NCI-H2227 (cell line): ENCODE data around the gene OAF.
"Not testable (repeated sequence)": the region's sequence is repeated elsewhere in the genome, so short reads cannot be mapped to it uniquely, and the experiment has no call there.

ENCODE experiments used
- DNase-seq: peaks from one replicate; lab custom pipeline; 2025; ENCODE audit not compliant: unreplicated experiment; lab: John Stamatoyannopoulos, UW

OAF gene

GRCh38 chr11:120239713-120240640 is 29.1 kb downstream of the OAF start, which contains the start of gene POU2F3:
Gene POU2F3, plus strand, starts transcription at chr11:120240140. Its CDS starts 204 bp downstream, at chr11:120240344.
- peak; percentile 8 for DNase-seq

- DNase-seq, result no peak
Observed at GRCh38 chr11:120240866-120241265, 30.0 kb downstream of the OAF start.

DNA sequence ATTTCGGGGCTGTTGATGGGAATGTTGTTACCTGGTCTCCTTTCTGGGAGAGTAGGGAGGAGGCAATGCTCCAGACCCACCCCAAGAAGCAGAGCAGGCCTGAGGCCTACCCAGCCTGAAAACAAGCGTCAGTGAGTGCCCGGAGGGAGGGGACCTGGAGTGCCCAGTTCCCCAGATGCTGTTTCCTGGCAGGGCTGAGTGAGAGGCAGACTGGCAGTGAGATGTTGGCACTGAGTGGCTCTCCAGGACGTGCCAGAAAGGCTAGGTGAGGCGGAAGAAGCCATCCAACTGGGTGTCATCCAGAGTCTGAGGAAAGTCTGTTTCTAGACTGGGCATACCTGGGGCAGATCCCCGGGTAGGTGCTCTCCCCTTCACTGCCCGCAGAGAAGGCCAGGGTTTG is 30.4 kb downstream of the OAF start:
- no peak for DNase-seq

DNA sequence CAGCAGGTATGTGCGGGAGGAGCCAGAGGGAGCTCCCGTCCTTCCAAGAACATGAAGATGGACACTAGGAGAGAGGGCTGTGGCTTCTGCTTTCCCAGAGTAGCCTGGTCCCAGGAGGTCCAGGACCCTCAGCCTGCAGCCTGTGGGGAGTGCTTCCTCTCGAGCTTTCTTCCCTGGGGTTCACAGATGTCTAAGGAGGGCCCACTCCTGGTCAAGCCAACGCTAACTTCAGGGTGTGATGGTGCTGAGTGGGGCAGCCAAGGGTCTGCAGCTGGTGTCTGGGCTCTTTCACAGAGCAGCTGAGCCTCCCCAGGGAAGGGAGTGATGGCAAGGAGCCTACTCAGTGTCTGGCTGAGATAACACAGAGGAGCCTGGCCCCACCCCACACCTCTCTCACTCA is 32.4 kb downstream of the OAF start:
- no peak for DNase-seq

DNA sequence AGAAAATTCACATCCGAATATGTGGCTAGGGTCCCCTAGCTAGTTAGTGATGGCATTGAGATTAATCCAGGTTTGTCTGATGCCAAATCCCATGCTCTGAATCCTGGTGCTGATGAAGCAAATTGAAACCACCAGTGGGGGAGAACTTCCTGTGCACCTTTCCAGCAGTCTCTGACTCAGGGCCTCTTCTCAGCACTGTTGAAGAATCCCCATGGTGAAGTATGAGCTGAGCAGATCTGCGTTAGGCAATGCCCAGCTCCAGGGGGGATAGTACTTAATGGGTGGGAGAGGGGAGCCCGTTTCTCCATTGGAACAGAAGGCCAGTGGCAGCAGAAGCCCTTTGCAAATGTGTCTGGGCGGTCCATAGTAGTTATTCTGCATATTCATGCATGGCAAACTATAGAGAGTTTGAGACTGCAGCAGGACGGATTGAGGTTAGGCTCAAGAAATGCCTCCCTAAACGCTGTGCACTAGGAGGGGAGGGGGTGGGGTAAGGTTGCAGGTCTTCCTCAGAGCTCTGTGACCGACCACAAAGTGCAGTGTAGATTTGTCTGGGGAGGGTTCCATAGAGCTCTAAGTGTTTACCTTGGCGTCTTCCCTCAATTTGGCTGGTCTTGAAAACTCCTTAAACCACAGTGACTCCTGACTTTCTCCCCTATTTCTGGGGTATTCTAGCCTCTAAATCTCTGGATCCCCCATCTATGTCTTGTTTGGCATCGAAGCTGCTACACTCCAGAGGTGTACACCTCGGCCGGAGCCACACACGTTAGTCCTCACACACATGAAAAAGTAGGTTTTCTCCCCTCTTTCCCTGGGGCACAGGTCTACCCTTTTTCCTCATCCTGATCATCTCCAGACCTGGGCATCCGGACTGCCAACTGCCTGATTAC is 33.9 kb downstream of the OAF start:
- DNase-seq, result no peak

DNA sequence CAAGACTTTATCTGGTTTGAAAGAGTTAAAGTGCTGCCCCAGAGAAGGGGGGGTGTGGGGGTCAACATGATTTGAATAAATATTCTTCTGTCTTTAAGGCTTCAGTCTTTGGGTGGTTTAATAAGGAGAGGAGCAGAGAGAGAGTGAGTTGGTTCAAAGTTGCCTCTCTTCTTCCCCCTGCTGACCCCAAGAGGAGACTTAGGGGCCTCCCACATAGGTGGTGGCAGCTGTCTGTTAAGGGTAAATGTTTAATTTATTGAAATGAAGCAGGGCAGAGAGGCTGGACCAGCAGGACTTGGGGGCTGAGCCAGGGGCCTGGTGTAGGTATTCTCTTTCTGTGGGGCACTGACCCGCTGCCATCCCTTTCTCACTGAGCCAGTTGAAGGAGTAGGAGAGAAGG is 34.6 kb downstream of the OAF start:
- no peak for DNase-seq

DNA sequence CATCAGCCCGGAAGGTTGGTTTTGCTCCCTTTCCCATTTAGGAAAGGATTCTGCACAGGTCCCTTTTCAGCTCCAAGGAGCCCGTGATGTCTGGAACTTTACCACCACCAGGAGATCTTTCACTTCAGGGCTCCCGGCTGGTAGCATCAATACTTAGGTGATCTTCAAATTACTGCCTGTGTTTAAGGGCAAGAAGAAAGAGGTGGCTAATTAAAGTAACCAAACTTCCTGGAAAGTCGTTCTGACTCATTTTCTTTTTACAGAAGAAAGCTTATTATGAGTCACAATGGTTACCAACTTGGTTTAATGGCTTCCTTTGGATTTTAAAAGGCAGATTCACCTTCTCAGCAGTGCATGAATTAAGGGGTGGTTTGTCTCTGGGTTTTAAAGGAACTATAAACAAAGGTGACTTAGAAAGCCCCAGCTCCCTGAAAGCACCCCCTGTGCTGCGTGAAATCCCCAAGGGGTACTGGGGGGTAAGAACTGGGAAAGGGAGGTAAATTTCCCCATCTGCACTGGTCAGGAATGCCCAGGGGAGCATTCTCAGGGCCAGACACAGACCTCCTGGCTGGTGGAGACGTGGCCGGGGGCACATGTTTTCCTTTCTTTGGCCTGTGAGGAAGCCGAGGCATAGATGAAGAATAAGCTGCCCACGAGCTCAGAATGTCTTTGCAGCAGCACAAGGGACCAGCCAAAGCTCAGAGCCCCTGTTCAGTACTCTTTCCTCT is 37.9 kb downstream of the OAF start:
- no peak for DNase-seq

DNA sequence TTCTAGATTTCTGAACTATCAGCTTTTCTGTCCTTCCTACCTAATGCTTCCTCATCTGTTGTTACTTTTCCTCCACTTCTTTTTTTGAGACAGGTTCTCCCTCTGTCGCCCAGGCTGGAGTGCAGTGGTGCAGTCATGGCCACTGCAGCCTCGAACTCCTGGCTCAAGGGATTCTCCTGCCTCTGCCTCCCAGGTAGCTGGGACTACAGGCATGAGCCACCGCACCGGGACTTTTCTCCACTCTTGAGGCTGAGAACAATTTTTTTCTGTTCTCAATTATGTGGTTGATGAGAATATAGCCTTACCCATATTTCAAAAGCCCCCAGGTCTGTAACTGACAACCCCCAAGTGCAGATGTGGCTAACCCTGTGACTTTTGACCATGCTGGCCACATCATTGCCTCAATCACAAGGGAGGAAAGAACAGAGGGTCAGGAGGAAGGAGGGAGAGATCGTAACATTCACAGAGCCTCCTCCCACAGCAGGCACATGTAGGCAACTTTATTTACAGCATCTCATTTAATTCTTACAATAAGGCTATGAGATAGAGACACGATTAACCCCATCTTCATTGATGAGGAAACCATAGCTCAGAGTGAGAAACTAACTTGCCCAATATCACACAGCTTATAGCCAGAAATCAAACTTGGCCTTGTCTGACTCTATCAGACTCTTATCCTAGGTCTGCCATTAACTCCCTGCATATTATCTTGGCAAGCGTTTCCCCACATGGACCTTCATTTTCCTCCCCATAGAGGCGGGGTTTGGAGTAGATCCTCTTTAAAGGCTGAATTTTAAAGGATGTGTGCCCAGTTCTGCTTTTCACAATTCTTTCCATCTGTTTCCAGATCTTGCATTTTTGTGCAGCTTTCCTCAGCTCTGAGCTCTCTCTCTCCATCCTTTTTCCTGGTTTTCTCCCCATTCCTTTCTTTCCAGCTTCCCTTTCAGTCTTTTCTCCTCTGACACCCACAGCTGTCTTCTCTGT is 38.7 kb downstream of the OAF start:
- DNase-seq, result no peak

GRCh38 chr11:120253377-120253776 is 42.5 kb downstream of the OAF start:
- DNase-seq, result not testable (repeated sequence)

GRCh38 chr11:120254788-120255518 is 44.1 kb downstream of the OAF start:
- peak; percentile 29 for DNase-seq

DNA sequence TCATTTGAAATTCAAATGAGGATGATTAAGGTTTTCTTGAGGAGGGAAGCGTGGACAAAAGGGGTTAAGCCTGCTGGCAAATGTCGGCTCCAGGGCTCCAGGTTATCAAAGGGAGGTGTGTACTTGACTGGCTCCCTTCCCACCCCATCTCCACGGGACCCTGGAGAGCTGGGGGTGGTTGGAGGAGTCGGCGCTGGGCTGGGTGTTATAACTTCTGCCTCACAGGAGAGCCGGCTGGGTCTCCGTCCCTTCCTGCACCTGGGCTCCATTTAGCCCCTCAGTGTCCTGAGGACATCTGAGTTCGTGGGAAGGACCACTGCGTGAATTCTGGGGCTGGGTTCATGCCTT is 44.7 kb downstream of the OAF start:
- DNase-seq, result no peak

- DNase-seq, result no peak
Observed at GRCh38 chr11:120256178-120256577, 45.3 kb downstream of the OAF start.

DNA sequence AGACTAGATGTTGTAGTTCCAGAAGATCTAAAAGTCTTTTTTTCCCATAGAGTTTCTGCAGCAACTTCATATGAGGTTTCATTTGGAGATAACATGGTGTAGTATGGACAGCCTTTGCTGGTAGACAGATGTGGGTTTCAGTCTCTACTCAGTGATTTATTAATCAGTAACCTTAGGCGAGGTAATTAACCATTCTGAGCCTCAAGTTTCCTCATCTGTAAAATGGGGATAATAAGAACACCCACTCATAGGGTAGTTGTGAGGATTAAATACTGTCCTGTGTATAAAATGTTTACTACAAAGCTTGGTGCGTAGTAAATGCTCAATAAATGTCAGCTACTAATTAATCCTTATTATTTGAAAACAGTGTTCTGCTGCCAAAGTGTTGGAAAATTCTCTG is 45.9 kb downstream of the OAF start:
- DNase-seq, result no peak

DNA sequence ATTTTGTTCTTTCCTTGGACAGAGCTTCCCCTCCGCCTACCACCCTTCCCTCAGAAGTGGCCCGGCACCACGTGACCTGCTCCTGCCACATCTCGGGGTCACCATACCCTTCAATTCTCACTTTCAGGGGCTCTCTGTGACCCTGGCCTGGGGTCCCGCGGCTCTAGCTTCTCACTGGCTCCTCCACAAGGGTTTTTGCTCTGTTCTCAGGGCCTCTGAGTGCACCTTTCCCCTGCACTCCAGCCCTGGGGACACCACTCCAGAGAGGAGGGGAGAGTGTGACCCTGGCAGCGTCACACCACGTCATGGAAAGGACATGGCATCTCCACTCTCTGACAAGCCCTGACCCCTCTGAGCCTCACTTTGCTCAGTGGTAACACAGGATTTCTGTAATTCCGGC is 46.5 kb downstream of the OAF start:
- DNase-seq, result no peak

DNA sequence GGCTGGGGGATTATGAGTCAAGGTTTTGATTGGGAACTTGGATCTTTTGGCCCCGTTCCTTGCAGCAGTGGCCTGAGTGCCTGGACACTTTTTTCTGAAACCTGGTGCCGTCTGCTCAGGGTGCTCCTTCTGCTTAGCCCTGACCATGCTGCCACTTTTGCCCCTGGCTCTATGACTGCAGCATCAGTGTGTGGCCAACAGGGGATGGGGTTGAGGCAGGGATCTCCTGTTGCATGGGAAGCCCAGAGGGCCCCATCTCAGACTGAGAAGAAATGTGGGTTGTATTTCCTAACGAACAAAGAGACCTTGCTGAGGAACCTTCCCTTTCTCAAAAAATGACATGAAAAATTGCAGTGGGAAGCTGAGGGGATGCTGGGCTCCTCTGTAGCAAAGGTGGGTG is 47.8 kb downstream of the OAF start:
- no peak for DNase-seq

DNA sequence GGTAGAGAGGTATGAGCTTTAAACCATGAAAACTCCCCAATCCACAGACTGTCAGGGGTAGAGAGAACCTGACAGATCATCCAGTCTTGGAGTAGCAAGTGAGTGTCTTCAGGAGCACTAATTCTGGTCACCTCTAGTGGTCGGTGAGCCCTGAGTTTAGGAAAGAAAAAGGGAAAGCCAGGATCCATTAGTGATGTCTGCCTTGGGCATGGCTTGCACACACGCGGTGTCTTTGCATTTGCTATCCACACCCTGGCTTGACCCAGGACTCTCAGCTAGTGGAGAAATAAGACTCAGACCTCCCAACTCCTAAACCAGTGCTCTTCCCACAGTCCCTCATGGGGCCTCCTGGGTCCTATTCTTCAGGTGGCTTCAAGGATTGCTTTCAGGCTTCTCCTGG is 48.4 kb downstream of the OAF start:
- no peak for DNase-seq

GRCh38 chr11:120259988-120260565 is 49.2 kb downstream of the OAF start:
- DNase-seq, result no peak

GRCh38 chr11:120260616-120261015 is 49.8 kb downstream of the OAF start:
- DNase-seq, result no peak

DNA sequence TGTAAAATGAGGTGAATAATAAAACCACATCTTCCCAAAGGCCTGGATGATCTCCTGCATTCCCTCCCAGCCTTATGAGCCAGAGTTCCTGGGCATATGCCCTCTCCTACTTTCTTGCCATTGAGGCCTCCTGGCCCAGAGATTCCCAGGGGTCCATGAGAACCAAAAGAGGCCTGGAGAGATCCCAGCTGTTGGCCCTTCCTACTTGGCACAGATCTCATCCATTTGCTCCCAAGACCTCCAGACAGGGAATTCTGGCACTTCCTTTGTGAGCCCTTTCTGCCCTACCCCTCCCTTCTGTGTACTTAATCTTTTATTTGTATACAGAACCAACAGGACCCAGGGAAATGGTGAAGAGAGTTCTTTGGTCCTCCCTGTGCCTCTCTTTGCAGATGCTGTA is 50.5 kb downstream of the OAF start:
- DNase-seq, result no peak
